ENCODE data around the gene LYPD1.

The LYPD1 gene

GRCh38 chr2:132609101-132609890 lies 60.7 kb downstream of the LYPD1 start:
- Histone ChIP-seq H4K91ac (ENCODE audit: low read depth, low read length, poor library complexity) (no peak overlapping the region), H2BK120ac (ENCODE audit: low read depth, low read length) (no peak overlapping the region), H3K4me1 (ENCODE audit: control insufficient read depth in 2 of 2, insufficient read depth in 1 of 2, low read depth in 1 of 2, low read length in 2 of 2) (peaks cover 2 to 12% of the 10 kb centered on the region in 2 donors), H3K27ac (replicated peaks; ENCODE audit: low read length) (no peak overlapping the region), H2AFZ (ENCODE audit: low read length) (no peak overlapping the region), H3K23ac (ENCODE audit: low read depth, low read length, poor library complexity) (no peak overlapping the region), H2BK12ac (ENCODE audit: low read length) (no peak overlapping the region), H3K4ac (ENCODE audit: low read length) (no peak overlapping the region), H2BK15ac (ENCODE audit: low read length) (no peak overlapping the region), H3K18ac (ENCODE audit: low read length) (no peak overlapping the region), H3K14ac (ENCODE audit: low read length) (no peak overlapping the region), H4K8ac (ENCODE audit: low read depth, low read length) (no peak overlapping the region), H2BK5ac (ENCODE audit: low read length) (no peak overlapping the region), H3K4me3 (ENCODE audit: low read length in 2 of 2) (no peak overlapping the region), H3K9me3 (replicated peaks in 1 of 2; ENCODE audit: control insufficient read depth in 2 of 2, insufficient read depth in 1 of 2, low read depth in 1 of 2, low read length in 2 of 2) (peaks cover 0 to 3% of the 10 kb centered on the region in 2 donors), H2AK5ac (ENCODE audit: low read depth, low read length) (no peak overlapping the region), H3K27me3 (ENCODE audit: control insufficient read depth in 3 of 3, insufficient read depth in 3 of 3, low read depth in 1 of 3, low read length in 3 of 3) (no peaks in the 10 kb centered on the region), H3K9ac (ENCODE audit: low read depth, low read length, poor library complexity) (no peak overlapping the region), H3K4me2 (ENCODE audit: insufficient read depth, low read length, poor library complexity, severe bottlenecking) (no peak overlapping the region), H3K36me3 (replicated peaks in 1 of 2; ENCODE audit: control insufficient read depth in 2 of 2, insufficient read depth in 2 of 2, low read length in 2 of 2) (no peaks in the 10 kb centered on the region), H3K79me1 (ENCODE audit: low read depth, low read length) (no peaks in the 10 kb centered on the region)
- WGBS, 2 donors (ENCODE audit: extremely low coverage in 2 of 2, insufficient read length in 2 of 2, insufficient replicate concordance in 1 of 2): no CpG with 5 or more reads among the region's 8 CpGs
- DNase-seq (ENCODE audit: low spot score): no peak

GRCh38 chr2:132608311-132608710 lies 61.7 kb downstream of the LYPD1 start:
- H3K36me3 ChIP-seq (replicated peaks in 1 of 2; ENCODE audit: control insufficient read depth in 2 of 2, insufficient read depth in 2 of 2, low read length in 2 of 2): no peaks in the 10 kb centered on the region
- no peak overlapping the region for H3K4ac ChIP-seq (ENCODE audit: low read length)
- no peaks in the 10 kb centered on the region for H3K79me1 ChIP-seq (ENCODE audit: low read depth, low read length)
- H3K27ac ChIP-seq (replicated peaks; ENCODE audit: low read length): no peak overlapping the region
- no peak overlapping the region for H2BK120ac ChIP-seq (ENCODE audit: low read depth, low read length)
- peaks cover 0 to 3% of the 10 kb centered on the region in 2 donors for H3K9me3 ChIP-seq (replicated peaks in 1 of 2; ENCODE audit: control insufficient read depth in 2 of 2, insufficient read depth in 1 of 2, low read depth in 1 of 2, low read length in 2 of 2)
- peaks cover 0 to 2% (median 0%) of the 10 kb centered on the region in 3 experiments for H3K27me3 ChIP-seq (ENCODE audit: control insufficient read depth in 3 of 3, insufficient read depth in 3 of 3, low read depth in 1 of 3, low read length in 3 of 3)
- no peak overlapping the region for H3K18ac ChIP-seq (ENCODE audit: low read length)
- H3K4me1 ChIP-seq (ENCODE audit: control insufficient read depth in 2 of 2, insufficient read depth in 1 of 2, low read depth in 1 of 2, low read length in 2 of 2): peaks cover 2 to 12% of the 10 kb centered on the region in 2 donors
- H4K8ac ChIP-seq (ENCODE audit: low read depth, low read length): no peak overlapping the region
- no CpG with 5 or more reads among the region's 6 CpGs for WGBS, 2 donors (ENCODE audit: extremely low coverage in 2 of 2, insufficient read length in 2 of 2, insufficient replicate concordance in 1 of 2)
- DNase-seq (ENCODE audit: low spot score): no peak
- no peak overlapping the region for H2BK15ac ChIP-seq (ENCODE audit: low read length)
- no peak overlapping the region for H3K4me3 ChIP-seq (ENCODE audit: low read length in 2 of 2)
- no peak overlapping the region for H3K9ac ChIP-seq (ENCODE audit: low read depth, low read length, poor library complexity)
- H2BK12ac ChIP-seq (ENCODE audit: low read length): no peak overlapping the region
- no peak overlapping the region for H4K91ac ChIP-seq (ENCODE audit: low read depth, low read length, poor library complexity)
- H2AK5ac ChIP-seq (ENCODE audit: low read depth, low read length): no peak overlapping the region
- no peak overlapping the region for H3K23ac ChIP-seq (ENCODE audit: low read depth, low read length, poor library complexity)
- no peak overlapping the region for H2AFZ ChIP-seq (ENCODE audit: low read length)
- no peak overlapping the region for H3K4me2 ChIP-seq (ENCODE audit: insufficient read depth, low read length, poor library complexity, severe bottlenecking)
- H3K14ac ChIP-seq (ENCODE audit: low read length): no peak overlapping the region
- H2BK5ac ChIP-seq (ENCODE audit: low read length): no peak overlapping the region

GRCh38 chr2:132607426-132608090 lies 62.4 kb downstream of the LYPD1 start:
- H2BK15ac ChIP-seq (ENCODE audit: low read length): no peak overlapping the region
- H3K9ac ChIP-seq (ENCODE audit: low read depth, low read length, poor library complexity): no peak overlapping the region
- H2BK5ac ChIP-seq (ENCODE audit: low read length): no peak overlapping the region
- no peaks in the 10 kb centered on the region for H3K36me3 ChIP-seq (replicated peaks in 1 of 2; ENCODE audit: control insufficient read depth in 2 of 2, insufficient read depth in 2 of 2, low read length in 2 of 2)
- H4K8ac ChIP-seq (ENCODE audit: low read depth, low read length): no peak overlapping the region
- peaks cover 0 to 2% (median 0%) of the 10 kb centered on the region in 3 experiments for H3K27me3 ChIP-seq (ENCODE audit: control insufficient read depth in 3 of 3, insufficient read depth in 3 of 3, low read depth in 1 of 3, low read length in 3 of 3)
- peaks cover 2 to 12% of the 10 kb centered on the region in 2 donors for H3K4me1 ChIP-seq (ENCODE audit: control insufficient read depth in 2 of 2, insufficient read depth in 1 of 2, low read depth in 1 of 2, low read length in 2 of 2)
- no CpG with 5 or more reads among the region's 4 CpGs for WGBS, 2 donors (ENCODE audit: extremely low coverage in 2 of 2, insufficient read length in 2 of 2, insufficient replicate concordance in 1 of 2)
- no peak overlapping the region for H2BK120ac ChIP-seq (ENCODE audit: low read depth, low read length)
- H2AFZ ChIP-seq (ENCODE audit: low read length): no peak overlapping the region
- H3K4me3 ChIP-seq (ENCODE audit: low read length in 2 of 2): no peak overlapping the region
- no peak overlapping the region for H2AK5ac ChIP-seq (ENCODE audit: low read depth, low read length)
- H4K91ac ChIP-seq (ENCODE audit: low read depth, low read length, poor library complexity): no peak overlapping the region
- H3K27ac ChIP-seq (replicated peaks; ENCODE audit: low read length): no peak overlapping the region
- H3K4ac ChIP-seq (ENCODE audit: low read length): no peak overlapping the region
- H3K4me2 ChIP-seq (ENCODE audit: insufficient read depth, low read length, poor library complexity, severe bottlenecking): no peak overlapping the region
- no peak overlapping the region for H3K14ac ChIP-seq (ENCODE audit: low read length)
- no peaks in the 10 kb centered on the region for H3K79me1 ChIP-seq (ENCODE audit: low read depth, low read length)
- no peak for DNase-seq (ENCODE audit: low spot score)
- H3K23ac ChIP-seq (ENCODE audit: low read depth, low read length, poor library complexity): no peak overlapping the region
- no peak overlapping the region for H2BK12ac ChIP-seq (ENCODE audit: low read length)
- H3K9me3 ChIP-seq (replicated peaks in 1 of 2; ENCODE audit: control insufficient read depth in 2 of 2, insufficient read depth in 1 of 2, low read depth in 1 of 2, low read length in 2 of 2): peaks cover 0 to 3% of the 10 kb centered on the region in 2 donors
- H3K18ac ChIP-seq (ENCODE audit: low read length): no peak overlapping the region

GRCh38 chr2:132606649-132607048 lies 63.4 kb downstream of the LYPD1 start:
- Histone ChIP-seq H3K4me3 (ENCODE audit: low read length in 2 of 2) (no peak overlapping the region), H3K14ac (ENCODE audit: low read length) (no peak overlapping the region), H3K36me3 (replicated peaks in 1 of 2; ENCODE audit: control insufficient read depth in 2 of 2, insufficient read depth in 2 of 2, low read length in 2 of 2) (no peaks in the 10 kb centered on the region), H3K27me3 (ENCODE audit: control insufficient read depth in 3 of 3, insufficient read depth in 3 of 3, low read depth in 1 of 3, low read length in 3 of 3) (peaks cover 0 to 2% (median 0%) of the 10 kb centered on the region in 3 experiments), H4K91ac (ENCODE audit: low read depth, low read length, poor library complexity) (no peak overlapping the region), H4K8ac (ENCODE audit: low read depth, low read length) (no peak overlapping the region), H3K18ac (ENCODE audit: low read length) (no peak overlapping the region), H2AFZ (ENCODE audit: low read length) (no peak overlapping the region), H3K4ac (ENCODE audit: low read length) (no peak overlapping the region), H3K4me1 (ENCODE audit: control insufficient read depth in 2 of 2, insufficient read depth in 1 of 2, low read depth in 1 of 2, low read length in 2 of 2) (peaks cover 2 to 12% of the 10 kb centered on the region in 2 donors), H3K9ac (ENCODE audit: low read depth, low read length, poor library complexity) (no peak overlapping the region), H2BK5ac (ENCODE audit: low read length) (no peak overlapping the region), H2BK15ac (ENCODE audit: low read length) (no peak overlapping the region), H3K9me3 (replicated peaks in 1 of 2; ENCODE audit: control insufficient read depth in 2 of 2, insufficient read depth in 1 of 2, low read depth in 1 of 2, low read length in 2 of 2) (peaks cover 0 to 3% of the 10 kb centered on the region in 2 donors), H3K4me2 (ENCODE audit: insufficient read depth, low read length, poor library complexity, severe bottlenecking) (no peak overlapping the region), H3K79me1 (ENCODE audit: low read depth, low read length) (no peaks in the 10 kb centered on the region), H3K27ac (replicated peaks; ENCODE audit: low read length) (no peak overlapping the region), H2BK120ac (ENCODE audit: low read depth, low read length) (no peak overlapping the region), H2BK12ac (ENCODE audit: low read length) (no peak overlapping the region), H3K23ac (ENCODE audit: low read depth, low read length, poor library complexity) (no peak overlapping the region), H2AK5ac (ENCODE audit: low read depth, low read length) (no peak overlapping the region)
- WGBS, 2 donors (ENCODE audit: extremely low coverage in 2 of 2, insufficient read length in 2 of 2, insufficient replicate concordance in 1 of 2): no CpG with 5 or more reads among the region's 8 CpGs
- DNase-seq (ENCODE audit: low spot score): no peak
